Measurements from ENCODE around the gene ZMAT3.
"Not testable (repeated sequence)": the region's sequence is repeated elsewhere in the genome, so short reads cannot be mapped to it uniquely, and the experiment has no call there.

The ZMAT3 gene

DNA sequence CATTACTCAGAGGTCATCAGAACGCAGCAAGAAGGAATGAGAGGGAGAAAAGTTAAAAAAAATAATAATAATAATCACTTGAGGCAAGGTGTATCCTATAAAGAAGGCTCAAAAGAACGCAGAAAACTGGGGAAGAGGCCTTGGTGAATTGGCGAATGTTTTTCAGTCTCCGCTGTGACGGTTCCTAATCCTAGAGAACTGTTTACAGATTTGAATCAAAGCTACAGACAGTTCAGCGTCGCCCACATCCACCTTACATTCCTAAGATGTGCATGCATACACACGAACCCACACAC lies 634 bp downstream of the ZMAT3 start:
- DNase-seq, result peak in 1 of 42 donors; percentile 2
- intact Hi-C loops (cut with DNase I), result loop anchor here (2.0 to 5.0 kb wide), 3 partner anchors 54 to 252 kb away; partner anchors contain the start of genes PIK3CA and ZNF639

DNA sequence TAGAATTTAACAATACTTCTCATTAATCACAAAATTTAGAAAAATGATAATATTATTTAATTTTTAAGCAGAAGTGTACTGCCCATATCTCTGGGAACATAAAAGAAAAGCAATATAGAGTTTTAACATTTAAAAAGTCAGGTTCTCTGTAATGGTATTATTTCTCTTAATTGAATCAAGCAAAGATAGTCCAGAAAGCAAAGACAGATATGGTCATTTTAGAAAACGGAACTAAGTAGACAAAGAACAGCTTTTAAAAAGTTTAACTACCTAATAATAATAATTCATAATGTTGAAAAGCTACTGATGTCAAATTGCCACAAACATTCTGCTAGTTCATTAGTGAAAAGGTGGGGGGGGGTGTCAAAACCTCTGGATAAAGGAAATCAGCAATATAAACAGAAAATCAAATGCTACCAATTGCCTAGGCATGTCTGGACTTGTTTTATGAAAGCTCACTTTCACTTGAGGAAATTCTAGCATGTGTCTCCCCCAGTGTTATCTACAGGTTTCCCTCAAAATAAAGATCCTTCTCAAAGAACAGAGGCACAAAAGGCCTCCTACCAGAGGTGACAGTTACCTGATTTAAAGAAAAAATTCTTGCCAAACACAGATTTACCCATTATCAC lies 1.7 kb downstream of the ZMAT3 start:
- intact Hi-C loops (cut with DNase I), result loop anchor here (2.0 to 5.0 kb wide), 3 partner anchors 53 to 253 kb away; partner anchors contain the start of genes PIK3CA and ZNF639
- no peak for DNase-seq

DNA sequence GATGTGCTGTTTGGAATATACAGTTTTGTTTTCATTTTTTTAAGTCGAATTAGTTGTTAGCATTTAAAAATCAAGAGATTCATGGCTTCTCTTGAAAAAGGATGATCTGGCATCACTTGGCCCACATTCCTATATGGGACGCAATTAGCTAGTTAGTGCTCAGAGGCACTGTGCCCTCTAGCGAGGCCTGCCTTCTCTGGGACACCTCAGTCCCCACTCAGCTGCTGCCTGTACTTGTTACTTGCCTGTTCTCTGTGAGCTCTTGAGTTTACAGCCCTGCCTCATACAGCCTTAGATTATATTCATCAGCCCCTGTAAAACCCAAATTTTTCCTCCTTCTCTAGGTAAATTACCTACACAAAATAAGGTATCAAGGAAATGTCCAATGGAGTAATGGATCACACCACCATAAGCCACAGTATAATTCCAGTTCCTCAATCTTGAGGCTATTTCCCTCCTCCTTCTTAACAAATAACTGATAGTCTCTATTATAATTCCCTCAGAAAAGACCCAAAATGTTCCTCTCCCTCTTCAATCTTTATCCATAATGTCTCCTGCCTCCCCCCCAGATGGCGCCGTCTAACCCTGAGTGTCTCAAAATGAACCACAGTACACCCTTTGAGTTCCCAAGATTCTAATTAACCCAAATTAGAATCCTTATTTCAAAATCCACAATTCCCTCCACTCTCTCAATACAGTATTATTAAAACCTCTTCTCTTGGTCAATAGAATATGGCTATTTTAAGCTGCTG lies 2.7 kb downstream of the ZMAT3 start:
- intact Hi-C loops (cut with DNase I), result no loop called here
- peak in 27 of 42 donors; percentile 6 to 57 (median 32) for DNase-seq

DNA sequence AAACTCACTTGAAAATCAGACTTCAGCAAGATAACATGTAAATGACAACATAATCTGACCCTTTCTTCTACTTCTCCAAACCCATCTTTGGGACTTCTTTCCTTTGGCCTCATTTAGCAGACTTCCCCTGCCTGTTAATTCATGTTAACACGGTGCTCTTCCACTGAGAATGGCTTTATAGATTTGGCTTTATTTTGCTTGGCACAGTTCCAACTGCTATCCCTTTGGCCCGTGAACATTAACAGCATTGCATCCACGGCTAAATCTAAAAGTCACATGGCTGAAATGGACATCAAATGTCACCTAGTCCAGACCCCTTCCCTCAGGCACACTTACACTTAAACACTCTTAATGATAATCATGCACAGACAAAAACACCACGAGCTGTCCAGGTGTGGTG lies 3.8 kb downstream of the ZMAT3 start:
- no peak for DNase-seq
- intact Hi-C loops (cut with DNase I), result no loop called here

DNA sequence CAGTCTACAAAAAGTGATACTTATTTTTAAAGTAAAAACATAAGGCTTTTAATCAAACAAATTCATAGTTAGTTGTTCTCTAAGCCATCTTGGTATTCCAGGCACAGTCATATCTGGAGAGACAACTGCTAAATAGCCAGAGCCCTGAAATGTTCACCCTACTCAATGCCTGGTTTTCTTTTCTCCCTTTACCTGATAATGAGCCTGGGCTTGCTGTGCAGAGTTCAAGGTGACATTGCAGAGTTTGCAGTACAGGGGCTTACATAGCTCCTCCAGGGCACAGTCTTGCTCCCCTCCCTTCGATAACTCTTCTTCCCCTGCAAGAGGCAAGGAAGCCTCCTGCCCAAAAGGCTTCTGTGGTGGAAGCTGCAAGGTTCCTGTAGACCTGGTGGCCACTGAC lies 4.3 kb downstream of the ZMAT3 start:
- intact Hi-C loops (cut with DNase I), result no loop called here
- DNase-seq, result no peak

DNA sequence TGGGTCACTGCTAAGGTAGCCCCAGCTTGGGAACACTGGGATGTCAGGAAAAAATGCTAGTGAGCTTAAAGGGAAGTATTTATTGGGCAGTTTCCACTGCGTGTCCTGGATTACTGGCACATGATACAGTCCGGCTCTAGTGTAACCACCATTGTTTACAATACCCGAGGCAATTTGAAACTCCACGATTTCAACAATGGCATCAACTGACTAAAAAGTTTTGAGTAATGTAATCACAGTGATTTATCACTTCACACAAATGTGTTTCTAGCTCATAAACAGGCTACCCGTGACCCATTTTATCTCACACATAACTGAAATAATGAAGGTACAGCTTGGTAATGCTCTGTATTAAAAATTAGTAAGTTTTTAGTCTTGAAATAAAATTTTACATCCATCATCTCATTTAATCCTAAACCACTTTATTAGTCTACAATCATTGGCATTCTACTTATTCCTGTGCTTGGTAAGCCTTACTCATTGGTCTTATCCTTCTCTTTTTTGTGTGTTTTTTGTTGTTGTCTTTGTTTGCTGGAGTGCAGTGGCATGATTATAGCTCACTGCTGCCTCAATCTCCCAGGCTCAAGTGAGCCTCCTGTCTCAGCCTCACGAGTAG lies 7.6 kb downstream of the ZMAT3 start:
- intact Hi-C loops (cut with DNase I), result no loop called here
- DNase-seq, result no peak

DNA sequence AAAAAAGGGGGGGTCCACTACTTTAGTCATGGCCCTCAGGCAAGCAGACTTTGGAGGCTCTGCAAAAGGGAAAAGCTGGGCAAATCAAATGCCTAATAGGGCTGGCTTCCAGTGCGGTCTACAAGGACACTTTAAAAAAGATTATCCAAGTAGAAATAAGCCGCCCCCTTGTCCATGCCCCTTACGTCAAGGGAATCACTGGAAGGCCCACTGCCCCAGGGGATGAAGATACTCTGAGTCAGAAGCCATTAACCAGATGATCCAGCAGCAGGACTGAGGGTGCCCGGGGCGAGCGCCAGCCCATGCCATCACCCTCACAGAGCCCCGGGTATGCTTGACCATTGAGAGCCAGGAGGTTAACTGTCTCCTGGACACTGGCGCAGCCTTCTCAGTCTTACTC lies 15.3 kb downstream of the ZMAT3 start:
- no peak for DNase-seq
- intact Hi-C loops (cut with DNase I), result no loop called here

DNA sequence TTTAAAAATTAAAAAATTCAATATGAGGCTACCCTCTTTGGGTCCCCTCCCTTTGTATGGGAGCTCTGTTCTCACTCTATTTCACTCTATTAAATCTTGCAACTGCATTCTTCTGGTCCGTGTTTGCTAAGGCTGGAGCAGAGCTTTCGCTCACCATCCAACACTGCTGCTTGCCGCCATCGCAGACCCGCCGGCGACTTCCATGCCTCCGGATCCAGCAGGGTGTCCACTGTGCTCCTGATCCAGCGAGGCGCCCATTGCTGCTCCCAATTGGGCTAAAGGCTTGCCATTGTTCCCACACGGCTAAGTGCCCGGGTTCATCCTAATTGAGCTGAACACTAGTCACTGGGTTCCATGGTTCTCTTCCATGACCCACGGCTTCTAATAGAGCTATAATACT lies 17.0 kb downstream of the ZMAT3 start:
- DNase-seq; intact Hi-C loops (cut with DNase I): not testable (repeated sequence)

DNA sequence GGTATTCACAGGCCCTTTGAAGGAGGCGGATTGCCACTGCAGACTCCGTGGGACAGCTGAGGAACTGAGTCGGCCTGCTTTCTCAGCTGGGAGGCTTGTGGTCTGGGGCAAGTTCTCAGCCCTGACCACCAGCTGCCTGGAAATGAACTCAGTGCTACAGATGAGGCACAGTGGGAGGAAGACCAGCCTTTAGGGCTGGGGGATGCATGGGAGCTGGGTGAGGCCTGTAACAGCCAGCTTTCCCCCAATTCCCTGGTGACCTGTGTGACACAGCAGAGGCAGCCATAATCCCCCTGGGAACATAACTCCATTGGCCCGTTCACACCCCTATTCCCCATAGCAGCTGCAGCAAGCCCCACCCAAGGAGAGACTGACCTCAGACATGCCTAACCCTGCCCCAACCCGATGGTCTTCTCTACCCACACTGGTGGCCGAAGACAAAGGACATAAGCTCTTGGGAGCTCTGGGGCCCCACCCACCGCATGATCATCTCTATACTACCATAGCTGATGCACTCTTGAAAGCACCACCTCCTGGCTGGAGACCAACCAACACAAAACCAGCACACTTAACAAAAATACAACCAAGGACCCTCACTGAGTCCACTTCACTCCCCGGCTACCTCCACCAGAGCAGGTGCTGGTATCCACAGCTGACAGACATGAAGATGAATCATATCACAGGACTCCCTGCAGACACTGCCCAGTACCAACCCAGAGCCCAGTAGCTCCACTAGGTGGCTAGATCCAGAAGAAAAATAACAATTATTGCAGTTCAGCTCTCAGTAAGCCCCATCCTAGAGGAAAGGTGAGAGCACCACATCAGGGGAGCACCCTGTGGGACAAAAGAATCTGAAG lies 24.9 kb downstream of the ZMAT3 start:
- DNase-seq, result no peak
- intact Hi-C loops (cut with DNase I), result no loop called here

DNA sequence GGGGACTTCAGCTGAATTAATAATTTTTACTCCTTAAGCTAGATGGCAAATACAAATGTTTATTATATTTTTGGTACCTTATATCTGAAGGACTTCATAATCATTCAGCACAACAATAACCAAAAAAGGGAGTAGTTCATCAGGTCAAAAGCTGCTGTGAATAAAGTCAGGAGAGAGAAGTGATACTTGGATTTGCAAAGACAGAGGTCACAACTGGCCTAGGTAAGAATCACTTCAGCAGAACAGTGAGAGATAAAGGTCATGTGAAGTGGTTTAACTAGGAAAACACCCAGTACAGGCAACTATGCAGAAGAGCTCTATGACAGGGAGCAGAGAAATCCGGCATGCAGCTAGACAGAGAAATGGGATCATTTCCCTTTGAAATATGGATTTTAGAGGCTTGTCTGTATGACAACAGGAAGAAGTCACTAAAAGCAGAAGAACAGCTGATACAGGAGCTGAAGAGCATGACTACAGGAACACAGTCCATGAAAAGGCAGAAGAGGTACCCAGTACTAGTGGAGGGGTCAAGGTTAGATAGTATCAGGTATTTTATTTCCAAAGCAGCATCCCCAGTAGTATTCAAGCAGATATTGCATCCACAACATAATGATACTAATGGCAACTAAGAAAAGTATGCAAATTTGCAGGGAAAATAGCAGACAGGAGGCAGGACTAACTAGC lies 25.7 kb downstream of the ZMAT3 start:
- intact Hi-C loops (cut with DNase I), result no loop called here
- no peak for DNase-seq

DNA sequence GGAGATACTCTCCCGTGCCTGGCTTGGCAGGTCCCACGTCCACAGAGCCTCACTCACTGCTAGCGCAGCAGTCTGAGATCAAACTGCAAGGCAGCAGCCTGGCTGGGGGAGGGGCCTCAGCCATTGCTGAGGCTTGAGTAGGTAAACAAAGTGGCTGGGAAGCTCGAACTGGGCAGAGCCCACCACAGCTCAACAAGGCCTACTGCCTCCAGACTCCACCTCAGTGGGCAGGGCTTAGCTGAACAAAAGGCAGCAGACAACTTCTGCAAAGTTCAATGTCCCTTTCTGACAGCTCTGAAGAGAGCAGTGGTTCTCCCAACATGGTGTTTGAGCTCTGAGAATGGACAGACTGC lies 32.7 kb downstream of the ZMAT3 start:
- intact Hi-C loops (cut with DNase I); DNase-seq: not testable (repeated sequence)

DNA sequence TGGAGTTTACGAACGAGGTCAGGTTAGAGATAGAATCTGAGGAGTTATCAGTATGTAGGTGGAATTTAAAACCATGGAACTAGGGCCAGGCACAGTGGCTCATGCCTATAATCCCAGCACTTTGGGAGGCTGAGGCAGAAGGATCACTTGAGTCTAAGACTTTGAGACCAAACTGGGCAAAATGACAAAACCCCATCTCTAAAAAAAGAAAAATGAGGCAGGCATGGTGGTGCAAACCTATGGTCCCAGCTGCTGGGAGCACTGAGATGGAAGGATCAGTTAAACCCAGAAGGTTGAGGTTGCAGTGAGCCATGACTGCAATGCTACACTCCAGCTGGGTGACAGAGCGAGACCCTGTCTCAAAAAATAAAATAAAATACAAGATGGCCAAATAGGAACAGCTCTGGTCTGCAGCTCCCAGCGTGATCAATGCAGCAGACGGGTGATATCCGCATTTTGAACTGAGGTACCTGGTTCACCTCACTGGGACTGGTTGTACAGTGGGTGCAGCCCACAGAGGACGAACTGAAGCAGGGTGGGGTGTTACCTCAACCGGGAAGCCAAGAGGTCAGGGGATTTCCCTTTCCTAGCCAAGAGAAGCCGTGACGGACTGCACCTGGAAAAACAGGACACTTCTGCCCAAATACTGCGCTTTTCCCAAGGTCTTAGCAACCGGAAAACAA lies 33.3 kb downstream of the ZMAT3 start:
- intact Hi-C loops (cut with DNase I), result no loop called here

DNA sequence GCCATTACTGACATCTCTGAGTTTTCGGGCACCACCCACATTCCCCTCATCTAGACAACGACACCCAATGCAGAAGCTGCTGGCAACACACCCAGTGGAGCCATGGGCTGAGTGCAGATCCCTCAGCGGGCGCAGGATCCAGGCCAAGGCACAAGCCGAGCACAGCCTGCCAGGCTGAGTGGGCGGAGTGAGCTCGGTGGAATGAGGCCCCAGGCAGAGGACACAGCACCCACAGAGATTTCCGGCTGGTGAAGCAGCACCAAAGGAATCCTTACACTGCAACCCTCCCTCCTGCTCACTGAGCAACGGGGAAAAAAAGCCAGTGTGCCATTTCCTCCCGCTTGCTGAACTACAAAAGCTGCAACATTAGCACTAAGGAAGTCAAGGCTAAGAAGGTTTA lies 34.3 kb downstream of the ZMAT3 start:
- intact Hi-C loops (cut with DNase I), result no loop called here
- peak in 29 of 42 donors; percentile 9 to 63 (median 33) for DNase-seq

More for the DNA sequence above, 33.3 kb downstream of the ZMAT3 start:
- no peak for DNase-seq

DNA sequence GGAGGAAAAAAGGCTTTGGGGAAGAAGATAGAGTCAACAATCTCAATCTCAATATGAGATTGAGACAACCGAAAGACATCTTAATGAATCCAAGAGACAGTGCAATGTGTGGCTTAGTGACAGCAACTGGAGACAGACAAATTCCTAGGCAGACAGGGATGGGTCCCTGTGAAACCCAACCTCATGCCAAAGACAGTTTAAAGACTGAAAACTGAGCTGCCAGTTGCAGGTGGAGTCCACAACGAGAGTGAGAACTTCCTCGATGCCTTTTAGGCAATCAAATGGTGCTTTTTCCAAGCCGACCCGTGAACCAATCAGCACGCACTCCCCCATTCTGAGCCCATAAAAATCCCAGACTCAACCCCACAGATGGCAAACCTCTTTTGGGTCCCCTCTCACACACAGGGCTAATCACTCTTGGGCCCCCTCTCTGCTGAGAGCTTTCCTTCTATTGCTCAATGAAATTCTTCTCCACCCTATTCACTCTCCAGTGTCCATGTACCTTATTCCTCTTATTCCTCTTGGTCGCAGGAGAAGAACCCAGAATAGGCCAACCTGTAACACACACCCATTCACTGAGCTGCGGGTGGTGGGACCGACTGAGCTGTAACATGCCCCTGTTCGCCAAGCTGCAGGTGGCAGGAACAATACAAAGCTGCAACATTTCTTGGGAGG lies 34.8 kb downstream of the ZMAT3 start:
- intact Hi-C loops (cut with DNase I), result no loop called here
- DNase-seq, result no peak

DNA sequence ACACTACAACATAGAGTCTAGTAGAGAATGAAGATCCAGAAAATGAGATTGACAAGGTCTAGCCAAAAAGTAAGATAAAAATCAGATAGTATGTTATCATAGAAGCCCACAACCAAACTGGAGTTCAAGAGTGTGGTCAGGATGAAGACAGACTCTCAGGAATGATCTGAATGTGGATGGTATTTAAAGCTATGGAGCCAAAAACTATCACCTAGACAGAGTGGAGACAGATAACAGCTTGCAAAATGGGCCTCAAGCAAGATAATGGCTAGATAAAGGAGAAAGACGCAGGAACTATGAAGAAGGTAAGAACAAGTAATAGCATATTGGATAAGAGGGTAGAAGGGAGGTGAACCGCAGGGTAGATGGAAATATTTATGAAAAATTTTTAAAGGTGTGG lies 35.4 kb downstream of the ZMAT3 start:
- intact Hi-C loops (cut with DNase I), result no loop called here
- DNase-seq, result no peak

DNA sequence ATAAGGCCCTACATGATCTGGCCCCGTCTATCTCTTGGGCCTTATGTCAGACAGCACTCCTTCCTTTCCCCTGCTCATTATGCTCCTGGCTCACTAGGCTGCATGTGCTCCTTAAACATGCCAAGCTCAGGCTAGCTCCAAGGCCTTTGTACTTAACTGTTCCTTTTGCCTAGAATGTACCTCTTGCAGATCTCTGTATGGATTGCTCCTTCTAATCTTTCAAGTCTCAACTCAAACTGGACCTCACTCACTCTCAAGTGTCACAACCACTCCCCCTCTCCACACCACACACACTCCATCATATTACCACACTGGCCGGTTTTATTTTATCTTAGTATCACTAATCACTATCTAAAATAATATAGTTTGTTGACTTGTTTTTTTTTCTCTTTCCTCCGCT lies 36.4 kb downstream of the ZMAT3 start:
- intact Hi-C loops (cut with DNase I), result no loop called here
- no peak for DNase-seq

DNA sequence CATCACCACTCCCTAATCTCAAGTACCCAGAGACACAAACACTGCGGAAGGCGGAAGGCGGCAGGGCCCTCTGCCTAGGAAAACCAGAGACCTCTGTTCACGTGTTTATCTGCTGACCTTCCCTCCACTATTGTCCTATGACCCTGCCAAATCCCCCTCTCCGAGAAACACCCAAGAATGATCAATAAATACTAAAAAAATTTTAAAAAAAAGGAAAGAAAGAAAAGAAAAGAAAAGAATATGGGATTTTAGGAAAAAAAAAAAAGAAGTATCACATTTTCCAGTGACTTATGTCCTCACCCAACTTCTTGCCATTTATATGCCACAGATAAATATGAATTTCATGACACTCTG lies 38.3 kb downstream of the ZMAT3 start:
- DNase-seq; intact Hi-C loops (cut with DNase I): not testable (repeated sequence)
